HFFc6 (cell line): ENCODE data around the gene D2HGDH. TPM values are rescaled to one million over a fixed set of nuclear protein-coding genes. Genes with fewer than 3 reads are reported as not detected.

Experiments
- DNase-seq: peaks from one replicate; pipeline ENCODE4 v3.0.0-alpha.2; 2018
- H3K27ac Mint-ChIP-seq: 2 replicates; pipeline ENCODE4 v1.8.0; 2020; ENCODE audit warnings: mild to moderate bottlenecking, mixed read lengths
- H3K27me3 Mint-ChIP-seq: 2 replicates; pipeline ENCODE4 v1.8.0; 2021; ENCODE audit warnings: mild to moderate bottlenecking, moderate library complexity, mixed read lengths; ENCODE audit not compliant: insufficient read depth
- H3K36me3 Mint-ChIP-seq: 2 replicates; pipeline ENCODE4 v1.8.0; 2021; ENCODE audit warnings: low read depth, mixed read lengths
- H3K4me1 Mint-ChIP-seq: 2 replicates; pipeline ENCODE4 v1.8.0; 2020; ENCODE audit warnings: low read depth, mixed read lengths
- H3K4me3 Mint-ChIP-seq: 2 replicates; pipeline ENCODE4 v1.8.0; 2020; ENCODE audit warnings: mild to moderate bottlenecking, moderate library complexity, mixed read lengths
- H3K9me3 Mint-ChIP-seq: 2 replicates; pipeline ENCODE4 v1.8.0; 2020; ENCODE audit warnings: mild to moderate bottlenecking, mixed read lengths
- total RNA-seq, 6 experiments: library from RNA; stranded (reverse); fragmentation: NEBNext Ultra II Directional; extraction: Animal tissue kit (Norgen Biotek cat#: 25700); gene quantifications; 2 replicates in 1 of 6; 3 replicates in 5 of 6; pipeline ENCODE4 v1.2.3, GENCODE V29; 2021
- TF ChIP-seq, protein P1 (sequence below): fragments of 200-600 bp; sonication (generic); IDR thresholded peaks from 2 replicates; pipeline ENCODE4 v1.5.0; 2021; ENCODE audit warnings: antibody characterized with exemption, mild to moderate bottlenecking

D2HGDH gene
- total RNA-seq, 6 experiments from 2014 or later, result 14.0 to 21.6 (median 16.4) TPM

DNA sequence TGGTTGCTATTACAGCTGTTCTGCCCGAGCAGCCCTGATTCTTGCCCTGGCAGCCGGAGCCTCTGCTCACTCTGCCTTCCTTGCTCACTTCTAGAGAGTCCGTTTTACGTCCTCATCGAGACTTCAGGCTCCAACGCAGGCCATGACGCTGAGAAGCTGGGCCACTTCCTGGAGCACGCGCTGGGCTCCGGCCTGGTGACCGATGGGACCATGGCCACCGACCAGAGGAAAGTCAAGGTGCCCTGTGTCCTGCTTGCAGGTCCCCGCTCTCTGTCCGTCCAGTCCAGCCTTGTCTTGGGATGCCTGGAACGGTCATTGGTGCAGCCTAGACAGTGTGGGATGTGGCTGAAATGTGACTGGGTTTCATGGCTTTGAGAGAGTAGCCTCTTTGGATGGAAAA is 16.7 kb downstream of the D2HGDH start:
- H3K4me1 Mint-ChIP-seq, result no peaks in the 10 kb centered on the region
- no peaks in the 10 kb centered on the region; the same call in none of the 2 replicates for H3K27me3 Mint-ChIP-seq
- peaks cover 1% of the 10 kb centered on the region; the same call in 1 of the 2 replicates for H3K9me3 Mint-ChIP-seq
- peaks cover 15% of the 10 kb centered on the region for H3K36me3 Mint-ChIP-seq
- TF ChIP-seq, protein P1, sequence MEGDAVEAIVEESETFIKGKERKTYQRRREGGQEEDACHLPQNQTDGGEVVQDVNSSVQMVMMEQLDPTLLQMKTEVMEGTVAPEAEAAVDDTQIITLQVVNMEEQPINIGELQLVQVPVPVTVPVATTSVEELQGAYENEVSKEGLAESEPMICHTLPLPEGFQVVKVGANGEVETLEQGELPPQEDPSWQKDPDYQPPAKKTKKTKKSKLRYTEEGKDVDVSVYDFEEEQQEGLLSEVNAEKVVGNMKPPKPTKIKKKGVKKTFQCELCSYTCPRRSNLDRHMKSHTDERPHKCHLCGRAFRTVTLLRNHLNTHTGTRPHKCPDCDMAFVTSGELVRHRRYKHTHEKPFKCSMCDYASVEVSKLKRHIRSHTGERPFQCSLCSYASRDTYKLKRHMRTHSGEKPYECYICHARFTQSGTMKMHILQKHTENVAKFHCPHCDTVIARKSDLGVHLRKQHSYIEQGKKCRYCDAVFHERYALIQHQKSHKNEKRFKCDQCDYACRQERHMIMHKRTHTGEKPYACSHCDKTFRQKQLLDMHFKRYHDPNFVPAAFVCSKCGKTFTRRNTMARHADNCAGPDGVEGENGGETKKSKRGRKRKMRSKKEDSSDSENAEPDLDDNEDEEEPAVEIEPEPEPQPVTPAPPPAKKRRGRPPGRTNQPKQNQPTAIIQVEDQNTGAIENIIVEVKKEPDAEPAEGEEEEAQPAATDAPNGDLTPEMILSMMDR, result no peak
- DNase-seq, result no peak
- H3K4me3 Mint-ChIP-seq, result no peak overlapping the region
- H3K27ac Mint-ChIP-seq, result no peak overlapping the region

DNA sequence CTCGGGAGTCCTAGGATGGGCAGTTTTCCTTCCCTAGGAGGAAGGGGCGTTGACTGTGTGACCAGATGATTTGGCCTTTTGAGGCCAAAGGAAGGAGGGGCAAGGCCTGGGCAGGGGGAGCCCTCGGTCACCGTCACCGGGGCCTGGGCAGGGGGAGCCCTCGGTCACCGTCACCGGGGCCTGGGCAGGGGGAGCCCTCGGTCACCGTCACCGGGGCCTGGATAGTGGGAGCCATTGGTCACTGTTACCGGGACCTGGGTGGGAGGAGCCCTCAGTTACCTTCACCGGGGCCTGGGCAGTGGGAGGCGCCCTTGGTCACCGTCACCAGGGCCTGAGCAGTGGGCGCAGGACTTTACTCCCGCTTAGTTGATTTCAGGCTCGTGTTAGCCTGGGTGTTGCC is 17.3 kb downstream of the D2HGDH start:
- TF ChIP-seq, protein P1, result no peak
- no peak for DNase-seq
- Mint-ChIP-seq H3K4me3 (no peak overlapping the region), H3K27ac (no peak overlapping the region), H3K27me3 (no peaks in the 10 kb centered on the region; the same call in none of the 2 replicates), H3K9me3 (no peaks in the 10 kb centered on the region), H3K36me3 (peaks cover 13% of the 10 kb centered on the region; the same call in 1 of the 2 replicates), H3K4me1 (no peaks in the 10 kb centered on the region)

DNA sequence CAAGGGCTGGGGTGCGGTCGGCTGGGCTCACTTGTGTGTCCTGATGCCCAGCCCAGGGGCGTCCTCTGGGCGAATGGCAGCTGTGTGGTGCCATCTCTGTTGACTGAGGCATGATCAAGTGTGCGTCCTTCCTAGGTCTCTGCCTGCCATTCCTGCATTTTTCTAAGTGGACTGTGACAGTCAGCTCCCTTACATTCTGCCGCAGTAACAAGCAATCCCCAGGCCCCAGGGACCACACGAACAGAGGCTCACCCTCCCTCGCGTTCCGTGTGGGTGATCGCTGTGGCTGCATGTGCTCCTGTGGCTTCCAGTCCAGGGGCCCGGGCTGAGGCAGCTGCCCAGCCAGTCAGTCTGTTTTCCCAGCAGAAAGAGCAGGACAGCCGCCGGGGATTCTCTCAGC is 17.8 kb downstream of the D2HGDH start:
- peaks cover 9% of the 10 kb centered on the region; the same call in 1 of the 2 replicates for H3K36me3 Mint-ChIP-seq
- no peaks in the 10 kb centered on the region for H3K9me3 Mint-ChIP-seq
- no peak overlapping the region for H3K4me3 Mint-ChIP-seq
- TF ChIP-seq, protein P1, result no peak
- no peaks in the 10 kb centered on the region for H3K4me1 Mint-ChIP-seq
- H3K27ac Mint-ChIP-seq, result no peak overlapping the region
- no peaks in the 10 kb centered on the region; the same call in none of the 2 replicates for H3K27me3 Mint-ChIP-seq
- DNase-seq, result no peak

DNA sequence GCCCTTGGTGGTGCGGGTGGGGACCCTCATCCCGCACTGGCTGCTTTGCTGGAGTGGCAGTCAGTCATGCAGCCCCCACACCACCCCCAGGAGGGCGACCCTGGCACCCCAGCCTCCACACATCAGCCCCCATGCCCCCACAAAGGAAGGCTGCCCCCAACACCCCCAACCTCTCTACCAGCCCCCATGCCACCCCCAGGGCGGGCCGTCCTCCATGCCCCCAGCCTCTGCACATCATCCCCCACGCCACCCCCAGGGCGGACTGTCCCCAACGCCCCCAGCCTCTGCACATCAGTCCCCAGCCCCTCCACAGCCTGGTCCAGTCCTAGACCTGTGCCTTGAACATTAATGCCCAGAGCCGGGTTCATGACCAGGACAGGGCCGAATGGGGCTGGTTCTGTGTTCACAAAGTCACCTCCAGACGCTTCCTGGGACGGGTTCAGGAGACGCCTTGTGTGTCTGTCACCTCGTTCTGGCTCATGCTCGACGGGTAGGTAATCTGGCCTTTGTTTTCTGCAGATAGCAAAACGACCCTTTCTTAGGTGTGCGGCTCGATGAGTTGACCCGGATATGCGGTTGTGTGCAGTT is 18.4 kb downstream of the D2HGDH start:
- TF ChIP-seq, protein P1, result no peak
- no peaks in the 10 kb centered on the region; the same call in none of the 2 replicates for H3K27me3 Mint-ChIP-seq
- H3K4me1 Mint-ChIP-seq, result no peaks in the 10 kb centered on the region
- no peak for DNase-seq
- no peak overlapping the region for H3K27ac Mint-ChIP-seq
- H3K9me3 Mint-ChIP-seq, result no peaks in the 10 kb centered on the region
- peaks cover 8% of the 10 kb centered on the region; the same call in 1 of the 2 replicates for H3K36me3 Mint-ChIP-seq
- no peak overlapping the region for H3K4me3 Mint-ChIP-seq

DNA sequence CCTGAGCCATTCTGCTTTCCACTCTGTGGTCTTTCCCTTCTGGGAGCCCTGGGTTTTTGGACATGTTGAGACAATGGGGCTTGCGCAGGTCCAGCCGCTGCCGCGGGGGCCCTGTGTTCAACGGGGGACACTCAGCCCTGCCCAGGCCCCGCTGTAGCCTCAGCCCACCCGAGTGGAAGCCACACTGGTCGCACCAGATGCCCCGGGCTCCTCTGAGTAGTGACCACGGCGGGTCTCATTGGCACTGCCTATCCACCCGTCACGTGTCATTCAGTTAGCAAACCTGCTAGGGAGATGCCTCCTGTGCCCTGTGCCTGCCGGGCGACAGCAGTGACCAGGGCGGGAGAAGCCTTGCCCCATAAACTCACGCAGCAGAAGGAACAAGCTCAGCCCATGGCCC is 19.1 kb downstream of the D2HGDH start:
- TF ChIP-seq, protein P1, result no peak
- Mint-ChIP-seq H3K4me3 (no peak overlapping the region), H3K9me3 (no peaks in the 10 kb centered on the region), H3K4me1 (no peaks in the 10 kb centered on the region), H3K27ac (no peak overlapping the region), H3K27me3 (no peaks in the 10 kb centered on the region; the same call in none of the 2 replicates), H3K36me3 (peaks cover 8% of the 10 kb centered on the region; the same call in 1 of the 2 replicates)
- DNase-seq, result no peak
